ELR (cell line): Measurements from ENCODE around the gene SMARCB1.
A peak's percentile ranks its signal among the peaks of the same experiment; 100 is the strongest.

Source experiments
- DNase-seq: peaks from one replicate; pipeline ENCODE4 v3.0.0-alpha.2; 2015; ENCODE audit warnings: low read depth

Gene SMARCB1

GRCh38 chr22:23786752-23787599 is at the start of gene SMARCB1:
SMARCB1 (plus strand) TSS chr22:23786966; CDS start chr22:23787170, 204 bp downstream.
- peak; percentile 93 for DNase-seq

- no peak for DNase-seq
Observed at GRCh38 chr22:23737696-23738095, 49.1 kb upstream of the SMARCB1 start.

DNA sequence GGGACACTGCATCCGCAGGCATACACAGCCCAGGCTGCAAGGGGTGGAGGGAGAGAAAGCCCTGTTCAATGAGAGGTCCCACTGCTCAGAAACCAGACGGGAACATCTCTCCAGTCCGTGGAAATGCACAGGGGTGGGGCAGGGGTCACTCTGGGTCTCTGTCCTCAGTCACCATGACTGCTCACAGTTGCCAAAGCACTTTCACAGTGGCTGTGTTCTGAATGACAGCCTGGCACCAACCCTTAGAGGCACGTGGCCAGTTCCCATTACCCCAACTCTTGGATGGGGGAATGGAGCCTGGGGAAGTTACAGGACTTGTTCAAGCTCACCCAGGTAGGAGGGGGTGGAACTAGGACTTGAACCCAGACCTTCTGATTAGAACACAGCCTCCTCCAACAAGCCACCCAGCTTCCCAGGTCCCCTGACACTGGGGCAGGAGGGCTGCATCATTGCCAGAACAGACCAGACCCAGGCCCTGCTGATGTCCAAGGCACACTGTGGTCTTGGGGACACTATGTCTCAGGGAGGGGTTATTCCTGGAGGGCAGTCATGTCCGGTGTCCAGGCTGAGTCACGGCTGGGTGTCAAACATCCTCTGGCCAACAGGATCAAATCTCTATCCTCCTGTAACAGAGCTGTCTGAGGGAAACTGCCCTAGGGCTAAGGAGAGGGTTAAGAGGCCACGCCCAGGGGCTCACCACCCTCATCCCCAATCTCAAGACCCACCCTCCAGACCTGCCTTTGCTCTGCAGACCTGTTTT is 44.1 kb upstream of the SMARCB1 start:
- peak; percentile 63 for DNase-seq

- DNase-seq: no peak
Observed at GRCh38 chr22:23743303-23743705, 43.5 kb upstream of the SMARCB1 start.

- DNase-seq: no peak
Observed at GRCh38 chr22:23744001-23744400, 42.8 kb upstream of the SMARCB1 start.

DNA sequence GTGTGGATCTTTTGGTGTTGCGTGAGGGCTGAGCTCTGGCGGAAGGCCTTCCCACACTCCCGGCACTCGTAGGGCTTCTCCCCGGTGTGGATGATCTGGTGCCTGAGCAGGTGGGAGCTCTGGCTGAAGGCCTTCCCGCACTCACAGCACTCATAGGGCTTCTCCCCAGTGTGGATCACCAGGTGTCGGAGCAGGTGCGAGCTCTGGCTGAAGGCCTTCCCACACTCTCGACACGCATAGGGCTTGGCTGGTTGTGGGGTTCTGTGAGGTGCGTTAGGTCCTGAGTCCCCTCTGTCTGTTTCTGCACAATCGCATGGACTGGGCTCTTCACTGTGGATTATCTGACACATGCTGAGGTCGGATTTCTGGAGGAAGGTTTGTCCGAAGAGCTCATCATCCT is 42.3 kb upstream of the SMARCB1 start:
- no peak for DNase-seq

- DNase-seq: no peak
Observed at GRCh38 chr22:23745791-23746190, 41.0 kb upstream of the SMARCB1 start.

DNA sequence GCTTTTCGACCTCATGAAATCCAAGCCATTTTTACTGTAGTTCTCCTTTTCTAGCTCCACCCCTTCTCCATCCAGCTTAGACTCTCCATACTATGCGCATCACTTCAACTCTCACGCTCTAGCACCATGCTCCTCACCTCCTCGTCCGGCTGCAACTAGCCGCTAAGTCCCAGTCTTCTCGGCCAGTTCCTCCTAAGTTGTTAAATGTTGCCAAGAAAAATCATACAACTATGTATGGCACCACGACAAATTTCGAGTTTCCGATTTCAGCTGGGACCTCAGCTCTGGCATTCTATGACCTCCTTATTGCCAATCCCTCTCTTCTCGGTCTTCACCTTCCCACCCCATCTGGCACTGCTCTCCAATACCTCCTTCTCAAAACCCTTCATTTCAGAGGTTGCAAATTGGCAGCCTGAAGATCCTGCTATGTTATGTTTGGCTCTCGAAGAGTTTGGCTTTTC is 36.9 kb upstream of the SMARCB1 start:
- DNase-seq: no peak

GRCh38 chr22:23750367-23750713 is 36.4 kb upstream of the SMARCB1 start:
- no peak for DNase-seq

GRCh38 chr22:23750714-23751440 is 35.9 kb upstream of the SMARCB1 start, which contains the start of gene ZNF70:
ZNF70 (minus strand) TSS chr22:23751112; CDS start chr22:23745140, 5,972 bp downstream.
- peak; percentile 85 for DNase-seq

DNA sequence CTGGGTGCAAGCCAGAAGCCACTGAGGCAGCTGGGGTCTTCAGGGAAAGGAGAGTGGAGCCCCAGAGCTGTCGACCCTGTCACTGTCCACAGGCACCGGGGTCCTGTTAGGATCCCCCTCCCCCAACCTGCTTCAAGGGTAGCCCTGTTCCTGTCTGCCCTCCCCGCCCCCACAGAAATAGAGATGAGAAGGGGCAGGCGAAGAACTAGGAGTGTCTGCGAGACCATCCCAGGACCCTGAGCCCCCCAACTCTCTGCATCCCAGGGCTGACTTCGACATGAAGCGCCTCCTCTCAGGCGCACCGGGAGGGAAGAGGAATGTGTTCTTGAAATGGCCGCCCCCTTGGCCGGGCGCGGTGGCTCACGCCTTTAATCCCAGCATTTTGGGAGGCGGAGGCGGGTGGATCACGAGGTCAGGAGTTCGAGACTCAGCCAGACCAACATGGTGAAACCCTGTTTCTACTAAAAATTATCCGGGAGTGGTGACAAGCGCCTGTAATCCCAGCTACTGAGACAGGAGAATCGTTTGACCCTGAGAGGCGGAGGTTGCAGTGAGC is 35.2 kb upstream of the SMARCB1 start:
- DNase-seq: no peak

- no peak for DNase-seq
Observed at GRCh38 chr22:23752090-23752691, 34.6 kb upstream of the SMARCB1 start.

GRCh38 chr22:23752750-23753149 is 34.0 kb upstream of the SMARCB1 start:
- no peak for DNase-seq

DNA sequence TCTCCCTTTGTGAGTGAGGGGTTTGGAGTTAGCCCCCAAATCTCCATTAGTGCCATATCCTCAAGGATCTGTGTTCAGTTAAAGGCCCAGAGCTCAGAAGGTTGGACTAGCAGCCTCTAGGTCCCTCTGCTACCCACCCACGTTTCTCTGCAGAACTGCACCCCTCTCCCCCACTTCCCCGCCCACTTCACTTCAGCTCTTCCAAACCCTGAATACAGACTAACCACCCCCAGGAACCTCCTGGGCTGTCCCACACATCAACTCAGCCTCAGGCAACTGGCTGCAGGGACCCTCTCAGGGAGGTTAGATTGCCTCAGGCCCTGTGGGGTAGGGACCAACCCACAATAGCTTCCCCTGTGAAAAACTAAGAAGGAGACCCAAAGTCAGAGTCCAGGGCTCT is 33.4 kb upstream of the SMARCB1 start:
- no peak for DNase-seq

GRCh38 chr22:23754220-23754919 is 32.4 kb upstream of the SMARCB1 start, which contains the start of gene VPREB3:
VPREB3 (minus strand) TSS chr22:23754425; CDS start chr22:23754363, 62 bp downstream.
- no peak for DNase-seq

- no peak for DNase-seq
Observed at GRCh38 chr22:23754980-23755636, 31.7 kb upstream of the SMARCB1 start.

GRCh38 chr22:23755711-23756110 is 31.1 kb upstream of the SMARCB1 start:
- no peak for DNase-seq

DNA sequence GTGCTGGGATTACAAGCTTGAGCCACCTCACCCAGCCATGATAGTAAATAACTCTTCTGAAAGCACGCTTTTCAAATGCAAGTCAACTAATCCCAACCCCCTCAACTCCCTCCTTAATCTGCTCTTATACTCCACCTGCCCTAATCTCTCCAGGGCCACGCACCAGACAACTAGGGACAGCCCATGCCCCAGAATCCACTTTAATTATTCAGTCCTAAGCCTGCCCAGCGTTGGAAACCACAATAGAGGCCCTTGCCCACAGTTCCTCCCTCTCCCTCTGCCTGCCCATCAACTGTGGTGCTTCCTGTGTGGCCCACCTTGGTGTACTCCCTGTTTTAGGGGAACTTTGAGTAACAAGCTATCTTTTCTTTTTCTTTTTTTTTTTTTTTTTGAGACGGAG is 29.9 kb upstream of the SMARCB1 start:
- no peak for DNase-seq

GRCh38 chr22:23759566-23759965 is 27.2 kb upstream of the SMARCB1 start:
- no peak for DNase-seq

DNA sequence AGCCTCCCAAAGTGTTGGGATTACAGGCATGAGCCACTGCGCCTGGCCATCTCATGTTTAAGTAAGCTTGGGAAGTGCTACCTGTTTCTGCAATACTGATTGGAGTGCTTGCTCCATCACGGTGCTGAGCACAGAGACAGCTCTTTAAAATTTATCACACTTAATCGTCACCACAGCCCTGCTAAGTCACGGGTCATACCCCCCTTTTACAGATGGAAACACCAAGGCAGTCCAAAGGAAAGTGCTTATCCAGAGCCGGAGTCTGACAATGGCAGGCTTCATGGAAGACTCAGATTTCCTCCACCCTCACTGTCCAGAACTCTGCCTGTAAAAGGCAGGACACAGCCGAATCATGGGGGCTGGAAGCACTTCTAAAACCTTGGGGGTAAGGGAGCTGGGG is 26.7 kb upstream of the SMARCB1 start:
- DNase-seq: no peak
